ENCODE data around the gene SH3RF3.

SH3RF3 gene

GRCh38 chr2:109489296-109489695 is 360.3 kb downstream of the SH3RF3 start:
- no peak for DNase-seq

DNA sequence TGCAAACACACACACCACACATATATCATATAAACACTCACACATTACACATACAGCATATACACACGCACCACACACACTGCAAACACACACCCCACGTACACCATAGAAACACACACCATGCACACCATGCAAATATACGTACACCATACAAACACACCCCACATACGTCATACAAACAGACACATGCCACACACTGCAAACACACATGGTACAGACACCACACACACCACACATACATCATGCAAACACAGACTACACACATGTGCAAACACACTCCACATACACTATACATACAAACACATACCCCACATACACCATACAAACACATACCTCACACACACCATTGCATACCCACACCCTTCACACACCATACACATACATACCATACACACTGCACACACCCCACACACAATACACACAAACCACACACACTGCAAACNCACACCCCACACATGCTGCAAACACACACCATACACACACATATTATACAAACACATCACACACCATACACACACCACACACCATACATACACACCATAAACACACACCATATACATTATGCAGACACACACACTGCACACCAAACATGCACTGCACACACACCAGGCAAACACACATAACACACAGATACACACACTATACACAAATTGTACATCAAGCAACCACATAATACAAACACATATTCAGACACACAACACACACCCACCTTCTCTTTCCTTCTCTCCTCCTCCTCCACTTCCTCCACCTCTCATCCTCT is 364.4 kb downstream of the SH3RF3 start:
- no peak for DNase-seq

GRCh38 chr2:109494351-109494750 is 365.3 kb downstream of the SH3RF3 start:
- no peak for DNase-seq

- DNase-seq = no peak
Observed at GRCh38 chr2:109497463-109497862, 368.5 kb downstream of the SH3RF3 start.

- no peak for DNase-seq
Observed at GRCh38 chr2:109497911-109498870, 369.2 kb downstream of the SH3RF3 start.

DNA sequence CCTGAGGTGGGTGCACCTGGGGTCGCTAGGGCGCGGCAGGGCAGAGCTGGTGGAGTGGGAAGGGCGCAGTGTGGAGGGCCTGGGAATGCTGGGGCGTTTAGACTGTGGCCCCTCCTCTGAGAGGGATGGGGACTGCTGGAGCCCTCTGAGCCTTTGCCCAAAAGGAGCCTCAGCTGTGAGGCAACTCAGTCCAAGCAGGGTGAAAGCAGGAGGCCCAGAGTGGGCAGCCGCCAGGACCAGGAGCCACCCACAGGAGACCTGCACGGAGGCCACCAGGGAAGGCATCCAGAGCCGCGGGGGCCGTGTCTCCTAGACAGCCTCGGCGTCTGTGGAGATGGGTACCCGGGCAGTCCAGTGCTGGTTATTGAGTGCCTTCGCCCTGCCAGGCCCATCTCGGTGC is 369.9 kb downstream of the SH3RF3 start:
- DNase-seq = no peak

GRCh38 chr2:109499566-109499965 is 370.6 kb downstream of the SH3RF3 start:
- DNase-seq = no peak

DNA sequence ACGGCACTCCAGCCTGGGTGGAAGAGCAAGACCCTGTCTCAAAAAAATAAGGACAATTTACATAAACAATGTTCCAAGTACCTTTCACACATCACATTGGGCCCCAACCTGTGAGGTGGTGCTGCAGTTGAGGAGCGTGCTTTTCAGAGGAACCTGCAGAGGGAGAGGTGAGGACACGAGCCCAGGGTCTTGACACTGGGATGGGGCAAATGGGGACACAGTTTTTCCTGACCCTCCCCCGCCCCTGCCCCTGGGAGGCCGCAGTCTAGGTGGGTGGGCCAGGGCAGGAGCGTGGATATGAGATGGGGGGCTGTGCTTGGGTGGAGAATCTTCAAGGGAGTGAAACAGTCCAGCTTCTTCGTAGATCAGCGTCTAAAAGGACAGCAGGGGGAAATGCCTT is 371.9 kb downstream of the SH3RF3 start:
- no peak for DNase-seq

DNA sequence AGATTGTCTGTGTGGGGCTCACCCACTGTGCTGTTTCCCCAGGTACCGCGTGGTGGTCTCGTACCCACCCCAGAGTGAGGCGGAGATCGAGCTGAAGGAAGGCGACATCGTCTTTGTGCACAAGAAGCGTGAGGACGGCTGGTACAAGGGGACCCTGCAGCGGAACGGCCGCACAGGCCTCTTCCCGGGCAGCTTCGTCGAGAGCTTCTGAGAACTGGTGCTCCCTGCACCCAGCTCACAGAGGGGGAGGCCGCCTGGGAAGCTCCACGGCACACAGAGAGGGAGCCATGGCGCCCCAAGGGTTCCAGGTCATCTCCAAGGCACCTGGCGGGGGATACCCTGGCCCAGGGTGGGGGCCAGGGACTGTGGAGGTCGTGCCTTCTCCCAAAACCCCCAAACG is 372.5 kb downstream of the SH3RF3 start:
- no peak for DNase-seq

DNA sequence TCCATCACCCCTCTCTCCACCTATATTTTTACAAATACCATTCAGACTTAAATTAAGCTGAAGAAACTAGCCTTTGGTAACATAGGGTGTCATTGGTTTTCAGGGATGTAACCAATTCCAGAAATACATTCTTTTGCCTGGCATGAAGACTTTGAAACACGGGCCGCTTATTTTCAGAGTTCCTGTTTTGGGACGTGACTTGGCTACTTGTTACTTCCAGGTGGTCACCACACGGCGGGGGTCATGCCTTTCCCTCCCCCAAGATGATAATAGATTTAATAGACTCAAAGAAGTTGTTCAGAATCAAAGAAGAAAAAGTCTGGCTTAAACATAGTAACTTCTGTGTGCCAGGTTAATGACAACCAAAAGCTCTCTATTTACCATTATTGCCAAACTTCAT is 374.2 kb downstream of the SH3RF3 start:
- no peak for DNase-seq

DNA sequence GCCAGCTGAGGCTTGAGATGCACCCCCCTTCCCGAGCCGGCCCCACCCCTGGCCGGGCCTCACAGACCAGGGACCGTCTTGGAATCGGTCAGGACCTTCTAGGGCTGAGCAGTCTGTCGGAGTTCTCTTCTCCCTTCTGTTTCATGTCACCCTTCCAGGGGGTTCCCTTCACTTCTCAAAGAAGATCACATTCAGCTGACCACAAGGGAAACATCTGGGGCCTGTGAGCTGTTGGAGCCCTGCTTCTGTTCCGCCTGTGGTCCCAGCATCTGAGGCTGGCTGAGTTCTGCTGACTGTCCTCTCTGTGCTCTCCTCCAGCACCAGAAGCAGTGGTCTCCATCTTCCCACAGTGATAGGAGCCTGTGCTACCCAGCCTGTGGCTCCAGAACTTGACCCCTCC is 378.2 kb downstream of the SH3RF3 start:
- DNase-seq = no peak

DNA sequence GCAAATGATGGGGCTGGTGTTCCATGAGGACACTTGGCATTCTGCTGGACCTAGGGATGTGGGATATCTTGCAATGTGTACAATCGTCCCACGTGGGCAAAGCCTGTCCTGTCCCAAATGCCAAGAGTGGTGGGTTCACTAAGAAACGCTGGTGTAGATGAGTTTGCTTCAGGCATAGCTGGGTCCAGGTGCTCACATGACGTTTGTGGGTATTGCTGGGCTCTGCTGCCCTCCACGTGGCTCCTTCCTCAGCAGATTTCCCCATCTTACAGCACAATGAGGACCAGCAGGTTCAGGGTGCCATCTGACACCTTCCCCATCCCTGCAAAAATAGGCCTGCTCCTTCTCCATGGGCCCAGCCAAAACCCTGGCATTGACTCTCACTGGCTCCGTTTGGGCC is 378.8 kb downstream of the SH3RF3 start:
- DNase-seq = no peak

GRCh38 chr2:109508556-109508955 is 379.6 kb downstream of the SH3RF3 start:
- DNase-seq = no peak

DNA sequence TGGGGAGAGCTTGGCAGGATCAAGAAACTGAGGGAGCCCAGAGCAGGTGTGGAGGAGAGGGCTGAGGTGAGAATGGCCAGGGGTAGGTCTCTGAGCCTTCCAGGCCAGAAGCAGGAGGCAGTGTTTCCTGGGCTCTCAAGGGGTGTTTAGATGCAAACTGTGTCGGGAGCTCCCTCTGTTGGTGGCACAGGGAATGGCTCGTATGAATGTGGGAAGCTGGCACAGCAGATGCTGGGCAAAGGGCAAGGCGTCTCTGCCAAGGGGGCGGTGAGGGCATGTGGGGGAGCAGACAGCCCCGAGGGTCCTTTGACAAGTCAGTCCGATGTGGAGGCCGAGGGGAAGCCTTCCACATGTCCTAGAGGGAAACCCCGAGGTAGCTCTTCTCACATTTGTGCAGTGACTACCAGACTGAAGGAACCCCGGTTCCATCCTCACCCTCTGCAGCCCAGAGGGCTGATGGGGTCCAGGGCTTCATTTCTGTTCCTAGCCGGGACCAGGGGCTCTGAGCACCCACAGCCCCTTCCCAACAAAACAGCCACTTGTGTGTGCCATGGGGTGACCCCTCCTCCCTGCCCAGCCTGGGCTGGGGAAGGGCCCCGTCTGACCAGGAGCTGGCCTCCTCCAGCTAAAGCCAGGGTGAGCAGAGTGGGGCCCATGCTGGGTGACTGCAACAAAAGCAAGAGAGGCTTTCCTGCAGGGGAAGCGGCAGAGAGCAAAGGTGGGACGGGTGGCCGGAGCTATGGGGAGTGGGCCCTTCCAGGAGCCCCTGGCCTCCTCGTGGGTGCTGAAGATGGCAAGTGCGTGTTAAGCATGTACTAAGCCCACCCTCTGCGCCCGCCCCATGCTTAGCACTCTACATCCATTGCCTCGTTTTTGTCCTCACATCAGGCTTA is 381.4 kb downstream of the SH3RF3 start:
- peak; percentile 75 for DNase-seq

DNA sequence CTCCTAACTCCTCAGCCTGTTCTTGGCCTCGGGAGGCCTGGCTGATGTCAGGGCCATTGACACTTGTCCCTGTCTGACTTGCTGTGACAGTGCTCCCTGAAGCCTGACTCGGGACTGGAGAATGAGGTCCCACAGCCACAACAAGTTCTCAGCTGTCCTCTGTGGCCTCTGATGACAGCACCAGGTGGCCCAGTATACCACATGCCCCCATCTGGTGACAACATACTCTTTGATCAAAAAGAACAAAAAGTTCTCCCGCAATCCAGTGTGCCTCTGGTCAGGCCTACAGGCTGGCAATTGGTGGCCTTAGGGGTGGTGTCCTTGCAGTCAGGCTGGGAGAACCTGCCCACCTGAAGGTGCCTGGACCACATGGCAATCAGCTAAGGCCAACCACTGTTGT is 382.2 kb downstream of the SH3RF3 start:
- no peak for DNase-seq

GRCh38 chr2:109512076-109512475 is 383.1 kb downstream of the SH3RF3 start:
- DNase-seq = no peak

- DNase-seq = no peak
Observed at GRCh38 chr2:109513230-109513629, 384.2 kb downstream of the SH3RF3 start.

- DNase-seq = no peak
Observed at GRCh38 chr2:109513749-109514588, 385.0 kb downstream of the SH3RF3 start.

GRCh38 chr2:109514857-109515256 is 385.9 kb downstream of the SH3RF3 start:
- no peak for DNase-seq

GRCh38 chr2:109516445-109517117 is 387.6 kb downstream of the SH3RF3 start:
- DNase-seq = no peak

DNA sequence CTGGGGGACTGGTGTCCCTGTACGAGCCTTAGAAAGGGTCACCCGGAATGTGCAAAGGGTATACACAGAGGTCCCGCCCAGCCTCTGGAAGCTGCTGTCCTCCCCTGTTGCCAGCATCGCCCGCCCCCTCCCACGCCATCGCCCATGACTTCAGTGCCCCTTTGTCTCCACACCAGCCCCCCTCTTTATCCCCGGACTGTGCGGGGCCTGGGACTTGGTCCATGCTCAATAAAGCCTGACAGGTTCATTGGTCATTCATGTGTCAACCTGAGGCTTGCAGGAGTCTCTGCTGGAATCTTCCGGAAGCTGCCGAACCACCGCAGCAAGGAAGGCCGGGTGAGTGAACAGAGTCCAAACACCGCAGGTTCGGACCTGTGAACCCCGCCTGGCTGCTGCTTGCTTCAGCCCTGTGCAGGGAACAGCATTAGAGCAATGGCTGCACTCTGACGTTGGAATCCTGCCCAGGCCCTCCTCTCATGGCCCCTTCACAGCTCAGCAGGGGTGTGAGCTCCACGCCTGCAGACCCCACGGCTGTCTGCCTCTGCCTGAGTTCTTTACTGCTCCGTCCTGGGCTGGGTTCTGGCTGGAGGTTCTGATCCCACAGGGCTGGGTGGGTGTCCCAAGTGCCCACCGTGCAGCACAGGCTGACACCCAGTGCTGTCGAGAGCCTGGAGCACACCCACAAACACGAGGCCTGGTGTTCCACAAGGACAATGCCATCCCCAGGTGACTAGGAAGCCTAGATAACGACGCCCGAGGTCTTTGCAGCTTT is 388.3 kb downstream of the SH3RF3 start:
- no peak for DNase-seq

All from activated CD4-positive, alpha-beta T cell treated with anti-CD3 and anti-CD28 coated beads, Interleukin-2, amount 50 U/mL, for 1 hour (primary cell).